Left forelimb (tissue), 1 donor: ENCODE measurements around the gene NCR2.
"Not testable (repeated sequence)": the region's sequence is repeated elsewhere in the genome, so short reads cannot be mapped to it uniquely, and the experiment has no call there.

Experiments
- DNase-seq: peaks from one replicate; pipeline ENCODE4 v3.0.0-alpha.2; 2018; ENCODE audit warnings: low spot score

The NCR2 gene

GRCh38 chr6:41335296-41335695 lies at the start of gene NCR2:
TSS of gene NCR2 (plus strand) at chr6:41335608. CDS start at chr6:41335877, 269 bp downstream.
- no peak for DNase-seq

- DNase-seq, result no peak
Observed at GRCh38 chr6:41286544-41287346, 48.7 kb upstream of the NCR2 start, which contains the start of gene TREM1. TSS of gene TREM1 (minus strand) at chr6:41286682. CDS start at chr6:41286655, 27 bp downstream.

- no peak for DNase-seq
Observed at GRCh38 chr6:41288030-41288753, 47.2 kb upstream of the NCR2 start.

- DNase-seq, result no peak
Observed at GRCh38 chr6:41288754-41289129, 46.7 kb upstream of the NCR2 start.

GRCh38 chr6:41289815-41290214 lies 45.6 kb upstream of the NCR2 start:
- no peak for DNase-seq

GRCh38 chr6:41291717-41292116 lies 43.7 kb upstream of the NCR2 start:
- no peak for DNase-seq

- no peak for DNase-seq
Observed at GRCh38 chr6:41294214-41294872, 41.1 kb upstream of the NCR2 start.

GRCh38 chr6:41297248-41297647 lies 38.2 kb upstream of the NCR2 start:
- DNase-seq, result not testable (repeated sequence)

- no peak for DNase-seq
Observed at GRCh38 chr6:41298785-41299502, 36.5 kb upstream of the NCR2 start.

- no peak for DNase-seq
Observed at GRCh38 chr6:41302638-41303037, 32.8 kb upstream of the NCR2 start.

GRCh38 chr6:41306187-41306854 lies 29.1 kb upstream of the NCR2 start:
- no peak for DNase-seq

GRCh38 chr6:41315203-41315602 lies 20.2 kb upstream of the NCR2 start:
- no peak for DNase-seq

GRCh38 chr6:41315943-41316620 lies 19.3 kb upstream of the NCR2 start:
- DNase-seq, result no peak

- DNase-seq, result no peak
Observed at GRCh38 chr6:41318261-41318653, 17.2 kb upstream of the NCR2 start.

GRCh38 chr6:41318654-41319565 lies 16.5 kb upstream of the NCR2 start:
- peak; percentile 84 for DNase-seq

GRCh38 chr6:41321183-41321582 lies 14.2 kb upstream of the NCR2 start:
- DNase-seq, result no peak

GRCh38 chr6:41325446-41326066 lies 9.9 kb upstream of the NCR2 start:
- no peak for DNase-seq

GRCh38 chr6:41326092-41326491 lies 9.3 kb upstream of the NCR2 start:
- DNase-seq, result no peak

GRCh38 chr6:41327177-41327576 lies 8.2 kb upstream of the NCR2 start:
- no peak for DNase-seq
